Hepatocyte (in vitro differentiated cells): ENCODE results near the gene ATXN7L1. TPM values are rescaled to one million over a fixed set of nuclear protein-coding genes. Genes with fewer than 3 reads are reported as not detected.

Experiments used
- DNase-seq: peaks from one replicate; pipeline ENCODE4 v3.0.0-alpha.2; 2016; ENCODE audit warnings: low spot score
- H2AFZ ChIP-seq: fragments of 200-600 bp; sonication (generic); 2 replicates; pipeline ENCODE4 v1.6.0; 2016; ENCODE audit warnings: antibody characterized with exemption, mild to moderate bottlenecking
- H3K27ac ChIP-seq: fragments of 200-600 bp; sonication (generic); 2 replicates; pipeline ENCODE4 v1.5.1; 2016; ENCODE audit warnings: mild to moderate bottlenecking
- H3K27me3 ChIP-seq: fragments of 200-600 bp; sonication (generic); 2 replicates; pipeline ENCODE4 v1.6.1; 2016
- H3K36me3 ChIP-seq: fragments of 200-600 bp; sonication (generic); replicated peaks from 2 replicates; pipeline ENCODE4 v1.5.1; 2016; ENCODE audit warnings: low read depth; ENCODE audit not compliant: insufficient read depth
- H3K4me1 ChIP-seq: fragments of 200-600 bp; sonication (generic); 2 replicates; pipeline ENCODE4 v1.5.1; 2016; ENCODE audit warnings: mild to moderate bottlenecking, moderate library complexity; ENCODE audit not compliant: insufficient read depth
- H3K4me2 ChIP-seq: fragments of 200-600 bp; sonication (generic); 2 replicates; pipeline ENCODE4 v1.6.0; 2016
- H3K4me3 ChIP-seq: fragments of 200-600 bp; sonication (generic); 2 replicates; pipeline ENCODE4 v1.5.1; 2016; ENCODE audit warnings: mild to moderate bottlenecking
- H3K79me2 ChIP-seq: fragments of 200-600 bp; sonication (generic); 2 replicates; pipeline ENCODE4 v1.6.0; 2017; ENCODE audit warnings: mild to moderate bottlenecking
- H3K9me2 ChIP-seq: fragments of 200-600 bp; sonication (generic); replicated peaks from 2 replicates; pipeline ENCODE4 v1.6.0; 2017; ENCODE audit warnings: mild to moderate bottlenecking; ENCODE audit not compliant: insufficient read depth
- H3K9me3 ChIP-seq: fragments of 200-600 bp; sonication (generic); 2 replicates; pipeline ENCODE4 v1.5.1; 2016; ENCODE audit warnings: low read depth, mild to moderate bottlenecking
- H4K20me1 ChIP-seq: fragments of 200-600 bp; sonication (generic); 2 replicates; pipeline ENCODE4 v1.6.0; 2016; ENCODE audit warnings: mild to moderate bottlenecking; ENCODE audit not compliant: insufficient read depth, poor library complexity, severe bottlenecking
- CTCF ChIP-seq: fragments of 200-600 bp; sonication (generic); IDR thresholded peaks from 2 replicates; pipeline ENCODE4 v1.5.1; 2016; ENCODE audit warnings: antibody characterized with exemption, mild to moderate bottlenecking; ENCODE audit not compliant: poor library complexity
- EZH2 ChIP-seq: fragments of 200-600 bp; sonication (generic); IDR thresholded peaks from 2 replicates; pipeline ENCODE4 v1.6.1; 2016; ENCODE audit warnings: antibody characterized with exemption, mild to moderate bottlenecking, borderline replicate concordance
- EZH2phosphoT487 ChIP-seq: fragments of 200-600 bp; sonication (generic); IDR thresholded peaks from one replicate; pipeline ENCODE4 v1.6.1; 2018; ENCODE audit warnings: antibody characterized with exemption, mild to moderate bottlenecking, low read depth, moderate library complexity; ENCODE audit not compliant: unreplicated experiment, severe bottlenecking
- WGBS: methylation state at CpG from one replicate; pipeline ENCODE4 v1.1.6; 2016; ENCODE audit warnings: low lambda C conversion rate; ENCODE audit errors: missing lambda C conversion rate; 5-methylcytosine and 5-hydroxymethylcytosine counted together
- polyA plus RNA-seq: library from polyadenylated mRNA; unstranded; fragments of >200 nt; fragmentation: Nextera tagmentation; extraction: Ambion mirVana; gene quantifications from 2 replicates; pipeline ENCODE4 v1.2.1, GENCODE V29; 2016
- total RNA-seq: library from RNA; depleted of rRNA; stranded (reverse); fragments of >200 nt; gene quantifications from 2 replicates; pipeline ENCODE4 v1.2.3, GENCODE V29; 2014

Gene ATXN7L1
- total and polyA plus RNA-seq, 2 experiments from 2014 or later, result 8.9 to 9.3 TPM

DNA sequence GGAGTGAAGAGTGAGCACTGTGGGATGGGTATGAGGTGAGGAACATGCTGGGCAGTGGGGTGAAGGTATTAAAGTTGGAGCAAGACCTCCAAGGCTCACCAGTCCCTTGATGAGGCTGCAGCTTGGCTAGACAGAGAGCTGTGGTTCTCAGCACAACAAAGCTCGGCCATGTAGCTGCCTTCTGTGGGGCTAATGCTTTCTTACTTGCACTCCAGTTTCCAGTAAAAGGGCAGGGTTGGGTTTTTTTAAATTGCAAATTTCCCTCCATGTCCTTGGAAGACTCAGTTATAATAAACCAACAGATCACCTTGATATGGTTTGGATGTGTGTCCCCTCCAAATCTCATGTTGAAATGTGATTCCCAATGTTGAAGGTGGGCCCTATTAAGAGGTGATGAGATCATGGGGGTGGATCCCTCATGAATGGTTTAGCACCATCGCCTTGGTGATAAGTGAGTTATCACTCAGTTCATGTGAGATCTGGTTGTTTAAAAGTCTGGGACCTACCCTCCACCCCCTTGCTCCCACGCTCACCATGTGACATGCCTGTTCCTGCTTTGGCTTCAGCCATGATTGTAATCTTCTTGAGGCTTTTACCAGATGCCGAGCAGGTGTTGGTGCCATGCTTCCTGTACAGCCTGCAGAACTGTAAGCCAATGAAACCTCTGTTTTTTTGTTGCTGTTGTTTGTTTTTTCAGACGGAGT is 55.9 kb downstream of the ATXN7L1 start:
- WGBS, result 93% methylated on average over 5 of the region's 5 CpGs
- Histone ChIP-seq H3K4me3 (no peak overlapping the region), H3K79me2 (peaks cover 6% of the 10 kb centered on the region), H3K27ac (no peak overlapping the region), H2AFZ (no peak overlapping the region), H3K4me1 (peaks cover 10% of the 10 kb centered on the region), H3K9me3 (no peaks in the 10 kb centered on the region), H3K9me2 (no peaks in the 10 kb centered on the region), H3K27me3 (no peaks in the 10 kb centered on the region), H3K4me2 (no peak overlapping the region), H3K36me3 (no peaks in the 10 kb centered on the region), H4K20me1 (no peaks in the 10 kb centered on the region)
- TF ChIP-seq CTCF, result no peak
- DNase-seq, result no peak

- H3K9me2 ChIP-seq, result no peaks in the 10 kb centered on the region
- no peak overlapping the region for H3K27ac ChIP-seq
- H2AFZ ChIP-seq, result no peak overlapping the region
- no peaks in the 10 kb centered on the region for H3K9me3 ChIP-seq
- no peak overlapping the region for H3K4me3 ChIP-seq
- DNase-seq, result no peak
- no peak overlapping the region for H3K4me2 ChIP-seq
- no peaks in the 10 kb centered on the region for H3K27me3 ChIP-seq
- WGBS, result 97% methylated on average over 18 of the region's 18 CpGs
- no peaks in the 10 kb centered on the region for H3K79me2 ChIP-seq
- TF ChIP-seq EZH2phosphoT487 (no peak), CTCF (no peak), EZH2 (no peak)
- H4K20me1 ChIP-seq, result no peaks in the 10 kb centered on the region
- H3K4me1 ChIP-seq, result peaks cover 10% of the 10 kb centered on the region
- no peaks in the 10 kb centered on the region for H3K36me3 ChIP-seq
Measured at GRCh38 chr7:105819559-105819958, 56.8 kb downstream of the ATXN7L1 start.

GRCh38 chr7:105816954-105817615 is 59.3 kb downstream of the ATXN7L1 start:
- 71% methylated on average over 6 of the region's 6 CpGs for WGBS
- TF ChIP-seq CTCF (no peak), EZH2phosphoT487 (no peak), EZH2 (no peak)
- H2AFZ ChIP-seq, result no peak overlapping the region
- H3K79me2 ChIP-seq, result no peaks in the 10 kb centered on the region
- no peak overlapping the region for H3K4me3 ChIP-seq
- H4K20me1 ChIP-seq, result no peaks in the 10 kb centered on the region
- no peaks in the 10 kb centered on the region for H3K9me3 ChIP-seq
- no peaks in the 10 kb centered on the region for H3K36me3 ChIP-seq
- no peaks in the 10 kb centered on the region for H3K27me3 ChIP-seq
- no peak for DNase-seq
- H3K4me2 ChIP-seq, result no peak overlapping the region
- no peak overlapping the region for H3K27ac ChIP-seq
- no peaks in the 10 kb centered on the region for H3K9me2 ChIP-seq
- peaks cover 10% of the 10 kb centered on the region for H3K4me1 ChIP-seq
